A549 treated with ZK216348 at 1 μM for 4 hours (cell line): ENCODE results near the gene PGRMC1. TPM values are rescaled to one million over a fixed set of nuclear protein-coding genes. Genes with fewer than 3 reads are reported as not detected.

Experiments
- total RNA-seq: library from RNA; stranded (reverse); fragments of 200-300 nt; extraction: Qiagen RNA extraction; gene quantifications from 5 replicates; pipeline ENCODE4 v1.2.3, GENCODE V29; 2022; ENCODE audit warnings: low read depth

The PGRMC1 gene
- 118 to 158 TPM (median 150 TPM) in 5 replicates for total RNA-seq

GRCh38 chrX:119235872-119236622 is at the start of gene PGRMC1:
TSS of gene PGRMC1 (plus strand) at chrX:119236285. CDS start at chrX:119236364, 79 bp downstream.

Other genes starting within 250 kb of the PGRMC1 start
- not detected in 5 replicates for gene CT47C1, start 163.3 kb upstream of the PGRMC1 start, total RNA-seq
- gene KIAA1210, start 108.5 kb upstream of the PGRMC1 start, total RNA-seq, result not detected in 5 replicates
- gene SLC25A43, start 163.1 kb downstream of the PGRMC1 start, total RNA-seq, result 23.9 to 35.9 TPM (median 31.8 TPM) in 5 replicates
- gene SLC25A5, start 232.2 kb downstream of the PGRMC1 start, total RNA-seq, result 604 to 771 TPM (median 752 TPM) in 5 replicates